ENCODE measurements around the gene MYO3B.

Gene MYO3B

GRCh38 chr2:170201275-170201674 is 23.3 kb downstream of the MYO3B start:
- TF ChIP-seq, protein P1, sequence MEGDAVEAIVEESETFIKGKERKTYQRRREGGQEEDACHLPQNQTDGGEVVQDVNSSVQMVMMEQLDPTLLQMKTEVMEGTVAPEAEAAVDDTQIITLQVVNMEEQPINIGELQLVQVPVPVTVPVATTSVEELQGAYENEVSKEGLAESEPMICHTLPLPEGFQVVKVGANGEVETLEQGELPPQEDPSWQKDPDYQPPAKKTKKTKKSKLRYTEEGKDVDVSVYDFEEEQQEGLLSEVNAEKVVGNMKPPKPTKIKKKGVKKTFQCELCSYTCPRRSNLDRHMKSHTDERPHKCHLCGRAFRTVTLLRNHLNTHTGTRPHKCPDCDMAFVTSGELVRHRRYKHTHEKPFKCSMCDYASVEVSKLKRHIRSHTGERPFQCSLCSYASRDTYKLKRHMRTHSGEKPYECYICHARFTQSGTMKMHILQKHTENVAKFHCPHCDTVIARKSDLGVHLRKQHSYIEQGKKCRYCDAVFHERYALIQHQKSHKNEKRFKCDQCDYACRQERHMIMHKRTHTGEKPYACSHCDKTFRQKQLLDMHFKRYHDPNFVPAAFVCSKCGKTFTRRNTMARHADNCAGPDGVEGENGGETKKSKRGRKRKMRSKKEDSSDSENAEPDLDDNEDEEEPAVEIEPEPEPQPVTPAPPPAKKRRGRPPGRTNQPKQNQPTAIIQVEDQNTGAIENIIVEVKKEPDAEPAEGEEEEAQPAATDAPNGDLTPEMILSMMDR (IDR thresholded peaks at IDR 0.05; ENCODE audit: low read depth, low read length, missing control alignments): no peak
- no peak for DNase-seq (ENCODE audit: low read depth)
- no peak overlapping the region for H3K4me3 ChIP-seq (ENCODE audit: low read depth, low read length)

DNA sequence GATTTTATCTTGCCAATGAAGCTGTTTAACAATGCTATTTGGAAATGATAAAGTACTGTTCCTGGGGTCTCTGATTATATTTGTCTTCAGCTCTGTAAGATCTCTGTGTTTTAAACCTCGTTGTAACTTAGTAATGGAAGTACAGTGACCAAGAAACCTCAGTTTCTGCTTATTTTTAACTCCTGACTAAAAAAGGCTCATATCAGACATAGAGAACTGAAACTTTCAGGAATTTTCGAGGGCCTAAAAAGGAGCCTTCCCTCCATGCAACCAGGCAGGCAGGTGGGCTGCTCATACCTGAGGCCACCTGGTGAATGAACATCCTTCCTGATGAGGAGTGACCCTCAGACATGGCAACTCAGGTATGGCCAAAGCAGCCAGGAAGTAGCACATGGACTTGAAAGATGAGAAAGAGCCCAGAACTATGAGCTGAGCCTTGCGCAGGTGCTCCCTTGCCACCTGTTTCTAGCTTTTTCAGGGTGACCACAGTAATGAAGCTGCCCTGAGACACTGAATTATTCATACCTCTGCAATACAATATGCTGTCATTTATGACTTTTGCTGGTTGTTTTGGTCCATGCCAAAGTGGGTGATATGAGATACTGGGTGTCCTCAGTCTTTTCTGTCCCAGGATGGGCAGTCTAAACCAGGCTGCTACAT is 23.9 kb downstream of the MYO3B start:
- H3K4me3 ChIP-seq (ENCODE audit: low read depth, low read length): no peak overlapping the region
- TF ChIP-seq, protein P1 (IDR thresholded peaks at IDR 0.05; ENCODE audit: low read depth, low read length, missing control alignments): no peak
- no peak for DNase-seq (ENCODE audit: low read depth)

- no peak overlapping the region for H3K4me3 ChIP-seq (ENCODE audit: low read depth, low read length)
- no peak for DNase-seq (ENCODE audit: low read depth)
- TF ChIP-seq, protein P1 (IDR thresholded peaks at IDR 0.05; ENCODE audit: low read depth, low read length, missing control alignments): no peak
Measured at GRCh38 chr2:170202437-170202836, 24.5 kb downstream of the MYO3B start.

GRCh38 chr2:170204298-170204951 is 26.5 kb downstream of the MYO3B start:
- H3K4me3 ChIP-seq (ENCODE audit: low read depth, low read length): no peak overlapping the region
- TF ChIP-seq, protein P1 (IDR thresholded peaks at IDR 0.05; ENCODE audit: low read depth, low read length, missing control alignments): no peak
- DNase-seq (ENCODE audit: low read depth): no peak

DNA sequence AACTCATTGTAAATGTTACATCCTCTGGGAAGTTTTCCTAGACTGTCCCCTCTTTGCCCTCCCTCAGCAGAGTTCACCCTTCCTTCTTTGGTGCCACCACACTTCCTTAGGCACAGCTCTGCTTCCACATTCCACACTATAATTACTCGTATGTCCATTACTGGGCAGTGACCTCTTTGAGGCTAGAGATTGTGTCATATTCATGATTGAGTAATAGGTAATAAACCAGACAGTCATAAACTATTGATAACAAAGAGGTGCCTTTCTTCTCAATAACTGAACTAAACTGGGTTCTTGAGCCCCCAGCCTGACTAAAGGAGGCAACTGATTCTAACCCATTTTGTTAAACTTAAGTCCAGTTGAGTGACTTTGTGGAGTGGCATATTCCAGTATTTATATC is 28.3 kb downstream of the MYO3B start:
- no peak for DNase-seq (ENCODE audit: low read depth)
- TF ChIP-seq, protein P1 (IDR thresholded peaks at IDR 0.05; ENCODE audit: low read depth, low read length, missing control alignments): no peak
- no peak overlapping the region for H3K4me3 ChIP-seq (ENCODE audit: low read depth, low read length)

DNA sequence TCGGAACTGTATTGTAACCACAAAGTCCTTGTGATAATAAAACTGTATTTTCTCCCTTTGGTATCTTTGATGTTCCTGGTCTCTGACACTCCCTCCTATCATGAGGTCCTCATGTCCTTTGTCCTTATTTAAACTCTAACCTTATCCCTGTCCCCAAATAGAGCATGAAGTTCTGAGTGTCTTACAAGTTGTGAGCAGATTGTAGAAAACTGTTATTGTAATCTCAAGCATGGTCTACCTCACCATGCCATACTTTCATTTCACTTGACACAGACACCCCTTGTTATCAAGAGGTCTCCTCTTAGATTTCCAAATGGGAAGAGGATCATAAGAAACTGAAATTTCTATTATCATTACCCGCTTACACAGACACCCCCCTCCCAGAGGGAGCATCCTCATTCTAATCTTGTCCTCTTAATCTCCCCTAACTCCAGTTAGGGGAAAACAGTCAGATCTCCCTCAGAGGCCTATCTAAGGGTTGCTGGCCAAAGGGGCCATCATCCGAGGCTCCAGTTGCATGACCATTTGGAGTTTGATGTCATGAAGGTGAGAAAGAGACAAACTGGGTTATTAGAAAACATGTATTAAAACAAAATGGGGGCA is 29.0 kb downstream of the MYO3B start:
- TF ChIP-seq, protein P1 (IDR thresholded peaks at IDR 0.05; ENCODE audit: low read depth, low read length, missing control alignments): no peak
- H3K4me3 ChIP-seq (ENCODE audit: low read depth, low read length): no peak overlapping the region
- no peak for DNase-seq (ENCODE audit: low read depth)
